OCI-LY1 (cell line): ENCODE results near the gene HDGFL3.
"Not testable (repeated sequence)": the region's sequence is repeated elsewhere in the genome, so short reads cannot be mapped to it uniquely, and the experiment has no call there.

Experiments used
- CTCF ChIP-seq: fragments of 200-600 bp; sonication (generic), shearing (Covaris generic); IDR thresholded peaks from 2 replicates; pipeline ENCODE4 v1.5.1; 2017; ENCODE audit warnings: mild to moderate bottlenecking, antibody characterized with exemption, low read length, moderate library complexity, mixed read lengths
- EZH2 ChIP-seq: fragments of 200-600 bp; sonication (generic), shearing (Covaris generic); IDR thresholded peaks from 2 replicates; pipeline ENCODE4 v1.8.0; 2017; ENCODE audit warnings: borderline replicate concordance, mixed run types, mild to moderate bottlenecking, antibody characterized with exemption, low read length, moderate library complexity, mixed read lengths

GRCh38 chr15:83221781-83222180 is 14.2 kb upstream of the HDGFL3 start:
- TF ChIP-seq CTCF, EZH2: not testable (repeated sequence)
